HTR-8/SVneo (cell line): ENCODE data around the gene PCGF3.
"Not testable (repeated sequence)": the region's sequence is repeated elsewhere in the genome, so short reads cannot be mapped to it uniquely, and the experiment has no call there.

Experiments
- DNase-seq: peaks from one replicate; pipeline ENCODE4 v3.0.0; 2011; ENCODE audit warnings: low spot score, mixed read lengths; ENCODE audit not compliant: insufficient read length
- FAIRE-seq: peaks from 2 replicates; lab custom pipeline; 2011; peaks lifted over from hg19 to GRCh38; lab: Jason Lieb, UNC

Gene PCGF3

GRCh38 chr4:666822-667544 lies 38.6 kb upstream of the PCGF3 start:
- FAIRE-seq = no peak
- DNase-seq = no peak

DNA sequence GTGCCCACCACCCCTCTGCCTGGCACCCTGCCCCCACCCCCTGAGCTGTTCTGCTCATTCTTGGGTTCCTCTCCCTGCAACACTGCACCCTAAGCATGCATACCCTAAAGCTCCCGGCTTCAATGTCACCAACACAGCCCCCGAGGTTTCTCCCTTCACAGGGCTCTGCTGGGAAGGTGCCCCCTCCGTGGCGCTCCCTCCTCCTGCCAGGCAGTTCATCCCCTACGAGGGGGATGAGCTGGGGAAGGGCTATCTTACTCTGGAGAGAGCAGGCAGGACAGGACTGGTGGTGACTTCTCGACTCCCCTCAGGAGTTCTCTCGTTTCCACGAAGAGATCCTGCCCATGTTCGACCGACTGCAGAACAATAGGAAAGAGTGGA lies 38.1 kb upstream of the PCGF3 start:
- DNase-seq = no peak
- no peak for FAIRE-seq

DNA sequence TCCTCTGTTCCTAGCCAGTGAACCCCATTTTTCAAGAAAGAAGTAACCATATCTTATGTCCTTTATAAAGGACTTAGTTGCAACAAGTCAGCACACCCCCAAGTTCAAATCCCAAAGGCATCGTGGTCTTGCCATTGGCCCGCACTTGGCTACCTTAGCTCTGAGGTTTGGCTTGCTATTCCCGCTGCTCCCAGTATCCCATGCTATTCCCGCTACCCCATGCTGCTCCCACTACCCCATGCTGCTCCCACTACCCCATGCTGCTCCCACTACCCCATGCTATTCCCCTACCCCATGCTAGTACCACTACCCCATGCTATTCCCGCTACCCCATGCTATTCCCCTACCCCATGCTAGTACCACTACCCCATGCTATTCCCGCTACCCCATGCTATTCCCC lies 37.4 kb upstream of the PCGF3 start:
- not testable (repeated sequence) for DNase-seq, FAIRE-seq

GRCh38 chr4:669806-670559 lies 35.6 kb upstream of the PCGF3 start:
- not testable (repeated sequence) for FAIRE-seq, DNase-seq

DNA sequence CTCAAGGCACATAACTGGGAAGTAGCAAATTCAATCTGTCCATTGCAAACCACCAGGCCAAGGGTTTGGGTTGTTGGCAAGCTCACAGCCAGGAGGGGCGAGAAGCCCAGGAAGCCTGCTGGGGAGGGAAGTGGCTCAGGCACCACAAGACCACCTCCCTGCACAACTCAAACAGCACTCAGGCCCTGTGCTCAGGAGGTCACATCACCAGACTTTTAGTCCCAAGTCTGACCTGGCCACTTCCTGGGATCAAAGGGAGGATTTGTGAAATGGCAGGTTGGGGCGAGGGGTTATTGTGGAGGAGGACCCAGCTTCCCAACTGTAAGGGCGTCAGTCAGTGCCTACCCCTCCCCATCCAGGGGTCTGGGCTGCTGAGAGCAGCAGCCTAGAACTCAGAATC lies 33.9 kb upstream of the PCGF3 start:
- no peak for DNase-seq
- FAIRE-seq = no peak

GRCh38 chr4:673349-674091 lies 32.1 kb upstream of the PCGF3 start:
- FAIRE-seq = no peak
- DNase-seq = no peak

DNA sequence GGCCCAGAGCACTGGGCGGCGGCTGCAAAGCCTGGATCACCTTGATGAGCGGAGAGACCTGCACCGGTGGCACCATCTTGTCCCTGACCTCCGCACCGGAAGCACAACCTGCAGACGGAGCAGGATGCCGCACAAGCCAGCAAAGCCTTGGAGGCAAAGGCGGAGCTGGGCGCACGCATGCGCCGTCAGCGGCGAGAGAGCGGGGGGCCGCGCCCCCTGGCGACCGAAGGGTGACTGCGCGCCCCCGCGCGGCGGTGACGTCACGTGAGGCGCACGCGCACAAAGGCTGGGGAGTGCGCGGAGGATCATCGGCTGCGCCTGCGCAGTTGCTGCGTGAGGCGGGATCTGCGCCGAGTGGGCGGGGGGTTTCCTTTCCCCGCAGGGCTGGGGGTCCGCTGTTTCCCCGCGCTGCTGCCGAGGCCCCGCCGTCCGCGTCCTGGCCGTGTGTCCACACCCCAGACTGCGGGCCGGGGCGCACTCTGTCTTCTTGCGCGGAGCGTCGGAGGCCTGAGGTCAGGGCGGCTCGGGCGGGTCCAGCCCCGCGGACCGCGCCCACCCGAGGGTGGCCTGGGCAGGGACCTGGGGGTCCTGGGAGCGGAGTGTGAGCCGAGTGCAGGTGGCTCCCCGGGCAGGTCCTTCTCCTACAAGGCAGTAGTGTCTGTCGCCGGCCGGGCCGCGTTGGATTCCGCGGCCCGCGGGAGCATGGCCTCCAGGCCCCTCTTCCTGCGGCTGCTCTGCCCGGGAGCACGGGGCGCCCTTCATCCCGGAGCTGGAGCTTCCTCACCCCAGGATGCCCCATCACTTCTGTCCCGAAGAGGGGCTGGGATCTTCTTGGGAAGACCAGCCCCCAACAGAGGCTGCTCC lies 31.2 kb upstream of the PCGF3 start, which contains the start of the genes ATP5ME and MYL5:
Gene ATP5ME (minus strand): TSS at position 105 of the 864 bp plus-strand sequence. CDS start 29 bp downstream, at position 76.
Gene MYL5 (plus strand): TSS at position 371 of the 864 bp plus-strand sequence. CDS start 3,485 bp downstream, outside the sequence.
- FAIRE-seq (peak; percentile 99), DNase-seq (peak; percentile 99)

DNA sequence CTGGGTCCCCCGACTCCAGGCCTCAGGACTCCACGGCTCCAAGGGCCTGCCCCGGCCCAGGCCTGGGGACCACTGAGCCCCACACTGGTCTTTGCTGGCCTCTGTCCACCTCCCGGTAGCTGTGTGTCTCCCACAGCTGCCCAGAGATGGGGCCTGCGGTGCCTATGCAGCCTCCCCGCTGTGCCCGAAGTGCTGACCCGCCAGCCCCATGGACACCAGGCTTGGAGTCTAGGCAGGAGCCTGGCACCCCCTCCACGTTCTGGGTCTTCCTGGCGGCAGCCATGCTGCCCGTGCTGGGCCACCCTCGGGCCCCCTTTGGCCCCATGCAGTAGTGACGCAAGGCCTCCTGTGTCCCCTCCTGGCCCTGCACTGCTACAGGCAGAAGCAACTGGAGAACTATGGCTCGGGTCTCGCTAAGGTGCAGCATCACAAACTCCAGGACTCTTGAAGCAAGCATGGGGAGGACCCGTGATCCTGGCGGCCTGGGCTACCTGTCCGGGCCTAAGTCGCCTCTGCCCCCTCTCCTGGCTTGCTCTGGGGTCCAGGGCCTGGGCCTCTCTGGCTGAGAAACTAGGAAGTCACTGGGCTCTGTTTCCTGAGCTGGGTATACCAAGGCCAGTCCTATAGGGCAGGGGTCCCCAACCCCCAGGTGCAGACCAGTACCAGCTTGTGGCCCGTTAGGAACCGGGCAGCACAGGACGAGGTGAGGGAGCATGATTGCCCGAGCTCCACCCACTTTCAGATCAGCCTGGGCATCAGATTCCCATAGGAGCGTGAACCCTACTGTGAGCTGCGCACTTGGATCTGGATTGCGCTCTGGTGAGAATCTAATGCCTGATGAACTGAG lies 30.4 kb upstream of the PCGF3 start:
- FAIRE-seq (no peak), DNase-seq (no peak)

DNA sequence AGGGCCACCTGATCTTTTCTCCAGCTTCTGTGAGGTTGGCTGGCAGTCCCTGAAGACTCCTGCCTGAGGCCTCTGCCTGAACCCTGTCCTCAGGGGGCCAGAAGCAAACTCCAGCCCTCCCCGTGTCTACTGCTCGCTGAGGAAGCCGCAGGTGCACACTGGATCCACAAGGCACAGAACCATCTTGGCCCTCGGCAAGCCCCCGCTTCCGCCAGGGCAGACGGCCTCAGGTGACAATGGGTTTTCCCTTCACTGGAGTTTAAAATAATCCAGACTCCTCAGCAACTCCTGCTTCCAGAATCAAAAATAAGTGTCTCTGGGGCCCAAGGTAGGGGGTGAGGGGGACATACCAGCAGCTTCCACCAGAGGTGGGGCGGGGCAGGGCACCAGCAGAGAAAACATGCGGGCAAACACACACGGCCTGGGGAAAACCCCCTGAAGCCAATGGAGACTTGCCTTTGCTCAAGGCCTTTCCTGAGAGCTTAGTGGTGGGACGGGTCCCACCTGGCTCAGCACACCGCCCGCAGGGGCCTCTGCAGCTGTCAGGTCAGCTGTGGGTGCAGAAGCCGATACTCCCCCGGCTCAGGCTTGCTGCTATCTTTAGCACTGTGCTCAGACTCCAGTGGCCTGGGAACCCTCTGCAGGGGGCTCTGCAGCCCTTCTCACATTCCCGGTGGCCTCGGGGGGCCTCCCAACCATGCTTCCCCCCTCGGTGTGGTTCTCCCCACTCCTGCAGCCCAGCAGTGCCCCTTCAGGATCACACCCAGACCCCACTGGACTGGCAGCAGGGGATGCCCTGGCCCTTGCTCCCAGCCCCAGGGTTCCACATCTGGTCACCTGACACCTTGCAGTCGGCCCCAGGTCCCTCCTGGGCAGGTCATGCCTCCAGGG lies 29.4 kb upstream of the PCGF3 start:
- DNase-seq (no peak), FAIRE-seq (no peak)

- no peak for FAIRE-seq
Observed at GRCh38 chr4:676871-677235, 28.8 kb upstream of the PCGF3 start.

DNA sequence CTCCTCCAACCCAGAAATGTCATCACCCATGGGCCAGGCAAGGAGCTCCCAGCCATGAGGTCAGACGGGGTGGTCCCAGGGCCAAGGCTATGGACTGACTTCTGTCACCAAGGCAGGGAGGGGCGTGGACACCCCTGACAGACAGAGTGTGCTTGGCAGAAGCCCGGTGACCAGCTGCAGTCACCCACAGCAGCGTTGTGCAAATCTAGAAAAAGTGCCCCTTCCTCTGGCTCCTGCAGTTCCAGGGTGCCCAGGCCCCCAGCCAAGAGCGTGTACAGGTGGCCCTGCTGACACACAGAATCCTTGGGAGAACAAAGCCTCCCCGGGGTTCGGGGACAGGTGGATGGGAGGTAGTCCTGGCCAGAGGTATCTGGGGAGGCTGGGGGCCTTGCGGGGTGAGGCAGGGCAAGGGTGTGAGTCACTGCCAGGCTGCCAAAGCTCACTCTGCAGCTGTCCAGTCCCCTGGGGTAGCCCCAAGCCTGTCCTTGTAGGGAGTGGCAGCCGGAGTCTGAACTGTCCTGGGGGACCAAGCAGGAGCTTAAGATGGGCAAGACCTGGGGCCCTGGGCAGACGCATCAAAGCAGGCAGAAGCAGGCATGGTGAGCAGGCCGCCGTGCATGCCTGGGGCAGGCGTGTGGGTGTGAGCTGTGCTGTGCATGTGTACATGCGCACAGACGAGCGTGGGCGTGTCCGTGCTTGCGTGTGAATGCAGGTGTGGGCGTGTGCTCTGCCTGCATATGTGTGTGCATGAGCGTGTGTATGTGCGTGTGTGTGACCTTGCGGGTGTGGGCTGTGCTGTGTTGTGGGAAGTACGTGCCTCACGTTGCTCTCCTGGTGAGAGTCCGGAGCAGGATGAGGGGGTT lies 28.0 kb upstream of the PCGF3 start:
- DNase-seq (no peak), FAIRE-seq (no peak)

More at GRCh38 chr4:676871-677235, 28.8 kb upstream of the PCGF3 start:
- DNase-seq = no peak

- DNase-seq (no peak), FAIRE-seq (no peak)
Observed at GRCh38 chr4:678331-679103, 27.1 kb upstream of the PCGF3 start.

GRCh38 chr4:679104-679481 lies 26.5 kb upstream of the PCGF3 start:
- no peak for FAIRE-seq

DNA sequence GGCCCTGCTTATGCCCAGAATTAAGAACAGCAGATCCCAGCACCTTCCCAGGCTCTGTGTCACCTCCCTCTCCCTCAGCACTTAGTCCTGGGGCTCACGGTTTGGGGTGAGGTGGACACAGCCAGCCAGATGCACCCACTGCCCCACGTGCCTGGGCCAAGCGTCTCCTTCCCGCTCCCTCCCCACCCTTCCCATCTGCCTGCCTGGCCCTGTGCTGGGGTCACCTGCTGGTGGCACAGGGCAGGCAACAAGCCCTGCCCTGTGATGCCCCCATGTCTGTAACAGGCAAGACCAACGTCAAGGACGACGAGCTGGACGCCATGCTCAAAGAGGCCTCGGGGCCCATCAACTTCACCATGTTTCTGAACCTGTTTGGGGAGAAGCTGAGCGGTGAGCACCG lies 26.0 kb upstream of the PCGF3 start:
- DNase-seq (no peak), FAIRE-seq (no peak)

More at GRCh38 chr4:679104-679481, 26.5 kb upstream of the PCGF3 start:
- no peak for DNase-seq

GRCh38 chr4:680091-680490 lies 25.5 kb upstream of the PCGF3 start:
- DNase-seq (no peak), FAIRE-seq (no peak)

- no peak for FAIRE-seq
- DNase-seq = no peak
Observed at GRCh38 chr4:680551-680927, 25.1 kb upstream of the PCGF3 start.
